Measurements from ENCODE around the gene THEM5.
A peak's percentile ranks its signal among the peaks of the same experiment; 100 is the strongest.

The THEM5 gene

GRCh38 chr1:151831605-151832004 lies 21.9 kb downstream of the THEM5 start, which contains the start of gene RORC:
RORC (minus strand) TSS chr1:151831802; CDS start chr1:151831764, 38 bp downstream.
- no peak for DNase-seq (ENCODE audit: low spot score)
- CTCF ChIA-PET, result no interaction called here
- POLR2A ChIA-PET (ENCODE audit: low non-redundant PET), result no interaction called here
- H3K27ac ChIP-seq, result peak within 1 kb of the TSS; percentile 56
- TF ChIP-seq CTCF (conservative IDR thresholded peaks at IDR 0.05; ENCODE audit: low read depth), result no peak

GRCh38 chr1:151831256-151831591 lies 22.3 kb downstream of the THEM5 start:
- no peak for DNase-seq (ENCODE audit: low spot score)
- H3K27ac ChIP-seq, result peak overlapping the region; percentile 56
- CTCF ChIA-PET, result interaction anchor here (1.1 kb wide), 1 partner anchor 9 kb away, joined by 4 read pairs; no protein-coding TSS in a partner anchor
- TF ChIP-seq CTCF (conservative IDR thresholded peaks at IDR 0.05; ENCODE audit: low read depth), result no peak
- POLR2A ChIA-PET (ENCODE audit: low non-redundant PET), result no interaction called here

- H3K27ac ChIP-seq, result no peak overlapping the region; the same call in 1 of the 2 replicates
- CTCF ChIA-PET, result interaction anchor here (0.6 to 1.1 kb wide), 3 partner anchors 10 to 27 kb away, joined by 3 to 5 read pairs (median 4); no protein-coding TSS in a partner anchor
- no peak for TF ChIP-seq CTCF (conservative IDR thresholded peaks at IDR 0.05; ENCODE audit: low read depth)
- POLR2A ChIA-PET (ENCODE audit: low non-redundant PET), result interaction anchor here (0.5 kb wide), 1 partner anchor 365 kb away, joined by 7 read pairs; no protein-coding TSS in a partner anchor
- DNase-seq (ENCODE audit: low spot score), result no peak
Observed at GRCh38 chr1:151830055-151830454, 23.5 kb downstream of the THEM5 start.

- ChIA-PET CTCF (no interaction called here), POLR2A (ENCODE audit: low non-redundant PET) (interaction anchor here (0.5 kb wide), 1 partner anchor 365 kb away, joined by 7 read pairs; no protein-coding TSS in a partner anchor)
- H3K27ac ChIP-seq, result peak overlapping the region; percentile 36
- TF ChIP-seq CTCF (conservative IDR thresholded peaks at IDR 0.05; ENCODE audit: low read depth), result no peak
- no peak for DNase-seq (ENCODE audit: low spot score)
Observed at GRCh38 chr1:151829352-151830046, 24.0 kb downstream of the THEM5 start.

- CTCF ChIA-PET, result no interaction called here
- H3K27ac ChIP-seq, result peak overlapping the region; percentile 36
- TF ChIP-seq CTCF (conservative IDR thresholded peaks at IDR 0.05; ENCODE audit: low read depth), result no peak
- DNase-seq (ENCODE audit: low spot score), result peak; percentile 49
- POLR2A ChIA-PET (ENCODE audit: low non-redundant PET), result no interaction called here
Observed at GRCh38 chr1:151828921-151829320, 24.6 kb downstream of the THEM5 start.

GRCh38 chr1:151827853-151828252 lies 25.7 kb downstream of the THEM5 start:
- ChIA-PET CTCF (interaction anchor here (0.5 kb wide), 1 partner anchor 385 kb away, joined by 3 read pairs; no protein-coding TSS in a partner anchor), POLR2A (ENCODE audit: low non-redundant PET) (no interaction called here)
- no peak for TF ChIP-seq CTCF (conservative IDR thresholded peaks at IDR 0.05; ENCODE audit: low read depth)
- DNase-seq (ENCODE audit: low spot score), result no peak
- no peak overlapping the region for H3K27ac ChIP-seq
